ENCODE results near the gene SCMH1. TPM values are rescaled to one million over a fixed set of nuclear protein-coding genes. Genes with fewer than 3 reads are reported as not detected.
A peak's percentile ranks its signal among the peaks of the same experiment; 100 is the strongest.

SCMH1 gene
- 19.0 and 20.3 TPM in 2 replicates for total RNA-seq

GRCh38 chr1:41241749-41242341 is at the start of gene SCMH1:
SCMH1 (minus strand) TSS chr1:41242306; CDS start chr1:41186133, 56,173 bp downstream.
- DNase-seq (ENCODE audit: low spot score), result peak; percentile 42
- peaks cover 3% of the 10 kb centered on the region for H3K36me3 Mint-ChIP-seq (ENCODE audit: low read depth)
- intact Hi-C loops (cut with micrococcal nuclease), result loop anchor here (10.0 kb wide), 1 partner anchor 257 kb away; no protein-coding TSS in a partner anchor
- H3K27me3 Mint-ChIP-seq (ENCODE audit: low read depth), result peaks cover 7% of the 10 kb centered on the region
- no peaks in the 10 kb centered on the region for H3K9me3 Mint-ChIP-seq
- peak within 1 kb of the TSS; percentile 84 for H3K4me3 Mint-ChIP-seq (ENCODE audit: low read depth)
- H3K27ac Mint-ChIP-seq, result peak within 1 kb of the TSS; percentile 82
- H3K4me1 Mint-ChIP-seq (ENCODE audit: low read depth), result peaks cover 31% of the 10 kb centered on the region

GRCh38 chr1:41291195-41291594 is 49.1 kb upstream of the SCMH1 start:
- H3K4me3 Mint-ChIP-seq (ENCODE audit: low read depth), result no peak overlapping the region
- intact Hi-C loops (cut with micrococcal nuclease), result no loop called here
- peaks cover 24% of the 10 kb centered on the region for H3K27me3 Mint-ChIP-seq (ENCODE audit: low read depth)
- no peaks in the 10 kb centered on the region for H3K9me3 Mint-ChIP-seq
- no peak for DNase-seq (ENCODE audit: low spot score)
- no peaks in the 10 kb centered on the region for H3K36me3 Mint-ChIP-seq (ENCODE audit: low read depth)
- H3K27ac Mint-ChIP-seq, result no peak overlapping the region
- no peaks in the 10 kb centered on the region for H3K4me1 Mint-ChIP-seq (ENCODE audit: low read depth)

- Mint-ChIP-seq H3K27ac (no peak overlapping the region), H3K9me3 (no peaks in the 10 kb centered on the region), H3K4me1 (ENCODE audit: low read depth) (no peaks in the 10 kb centered on the region), H3K27me3 (ENCODE audit: low read depth) (peaks cover 25% of the 10 kb centered on the region), H3K4me3 (ENCODE audit: low read depth) (no peak overlapping the region), H3K36me3 (ENCODE audit: low read depth) (no peaks in the 10 kb centered on the region)
- no peak for DNase-seq (ENCODE audit: low spot score)
- intact Hi-C loops (cut with micrococcal nuclease), result no loop called here
Observed at GRCh38 chr1:41289196-41289595, 47.1 kb upstream of the SCMH1 start.

GRCh38 chr1:41286992-41287391 is 44.9 kb upstream of the SCMH1 start:
- H3K4me1 Mint-ChIP-seq (ENCODE audit: low read depth), result no peaks in the 10 kb centered on the region

GRCh38 chr1:41286486-41286885 is 44.4 kb upstream of the SCMH1 start:
- Mint-ChIP-seq H3K27me3 (ENCODE audit: low read depth) (peaks cover 22% of the 10 kb centered on the region), H3K9me3 (no peaks in the 10 kb centered on the region), H3K4me3 (ENCODE audit: low read depth) (no peak overlapping the region), H3K36me3 (ENCODE audit: low read depth) (no peaks in the 10 kb centered on the region), H3K4me1 (ENCODE audit: low read depth) (no peaks in the 10 kb centered on the region), H3K27ac (no peak overlapping the region)
- no peak for DNase-seq (ENCODE audit: low spot score)
- intact Hi-C loops (cut with micrococcal nuclease), result no loop called here

More at GRCh38 chr1:41286992-41287391, 44.9 kb upstream of the SCMH1 start:
- Mint-ChIP-seq H3K4me3 (ENCODE audit: low read depth) (no peak overlapping the region), H3K36me3 (ENCODE audit: low read depth) (no peaks in the 10 kb centered on the region), H3K27me3 (ENCODE audit: low read depth) (peaks cover 23% of the 10 kb centered on the region), H3K9me3 (no peaks in the 10 kb centered on the region), H3K27ac (no peak overlapping the region)
- DNase-seq (ENCODE audit: low spot score), result no peak
- intact Hi-C loops (cut with micrococcal nuclease), result no loop called here

- H3K9me3 Mint-ChIP-seq, result no peaks in the 10 kb centered on the region
- H3K4me3 Mint-ChIP-seq (ENCODE audit: low read depth), result no peak overlapping the region
- intact Hi-C loops (cut with micrococcal nuclease), result no loop called here
- no peaks in the 10 kb centered on the region for H3K36me3 Mint-ChIP-seq (ENCODE audit: low read depth)
- DNase-seq (ENCODE audit: low spot score), result no peak
- no peak overlapping the region for H3K27ac Mint-ChIP-seq
- no peaks in the 10 kb centered on the region for H3K4me1 Mint-ChIP-seq (ENCODE audit: low read depth)
- peaks cover 20% of the 10 kb centered on the region for H3K27me3 Mint-ChIP-seq (ENCODE audit: low read depth)
Observed at GRCh38 chr1:41285818-41286217, 43.7 kb upstream of the SCMH1 start.

- H3K9me3 Mint-ChIP-seq, result no peaks in the 10 kb centered on the region
- H3K4me1 Mint-ChIP-seq (ENCODE audit: low read depth), result no peaks in the 10 kb centered on the region
- no peak overlapping the region for H3K27ac Mint-ChIP-seq
- H3K27me3 Mint-ChIP-seq (ENCODE audit: low read depth), result peaks cover 13% of the 10 kb centered on the region
- H3K36me3 Mint-ChIP-seq (ENCODE audit: low read depth), result no peaks in the 10 kb centered on the region
- H3K4me3 Mint-ChIP-seq (ENCODE audit: low read depth), result no peak overlapping the region
- no peak for DNase-seq (ENCODE audit: low spot score)
- intact Hi-C loops (cut with micrococcal nuclease), result no loop called here
Observed at GRCh38 chr1:41284121-41284520, 42.0 kb upstream of the SCMH1 start.

GRCh38 chr1:41282679-41283317 is 40.7 kb upstream of the SCMH1 start:
- intact Hi-C loops (cut with micrococcal nuclease), result no loop called here
- Mint-ChIP-seq H3K4me1 (ENCODE audit: low read depth) (no peaks in the 10 kb centered on the region), H3K27me3 (ENCODE audit: low read depth) (peaks cover 12% of the 10 kb centered on the region), H3K27ac (no peak overlapping the region), H3K9me3 (no peaks in the 10 kb centered on the region), H3K36me3 (ENCODE audit: low read depth) (no peaks in the 10 kb centered on the region), H3K4me3 (ENCODE audit: low read depth) (no peak overlapping the region)
- no peak for DNase-seq (ENCODE audit: low spot score)

- Mint-ChIP-seq H3K27ac (no peak overlapping the region), H3K4me3 (ENCODE audit: low read depth) (no peak overlapping the region), H3K27me3 (ENCODE audit: low read depth) (peaks cover 11% of the 10 kb centered on the region), H3K4me1 (ENCODE audit: low read depth) (no peaks in the 10 kb centered on the region), H3K9me3 (no peaks in the 10 kb centered on the region), H3K36me3 (ENCODE audit: low read depth) (no peaks in the 10 kb centered on the region)
- intact Hi-C loops (cut with micrococcal nuclease), result no loop called here
- no peak for DNase-seq (ENCODE audit: low spot score)
Observed at GRCh38 chr1:41281334-41281733, 39.2 kb upstream of the SCMH1 start.

GRCh38 chr1:41280202-41281032 is 38.3 kb upstream of the SCMH1 start:
- H3K9me3 Mint-ChIP-seq, result no peaks in the 10 kb centered on the region
- H3K27me3 Mint-ChIP-seq (ENCODE audit: low read depth), result peaks cover 11% of the 10 kb centered on the region
- no peaks in the 10 kb centered on the region for H3K4me1 Mint-ChIP-seq (ENCODE audit: low read depth)
- no peaks in the 10 kb centered on the region for H3K36me3 Mint-ChIP-seq (ENCODE audit: low read depth)
- DNase-seq (ENCODE audit: low spot score), result no peak
- intact Hi-C loops (cut with micrococcal nuclease), result no loop called here
- H3K27ac Mint-ChIP-seq, result no peak overlapping the region
- H3K4me3 Mint-ChIP-seq (ENCODE audit: low read depth), result no peak overlapping the region

- H3K27ac Mint-ChIP-seq, result no peak overlapping the region
Observed at GRCh38 chr1:41278076-41278475, 36.0 kb upstream of the SCMH1 start.

GRCh38 chr1:41277371-41277975 is 35.4 kb upstream of the SCMH1 start:
- H3K9me3 Mint-ChIP-seq, result no peaks in the 10 kb centered on the region
- H3K36me3 Mint-ChIP-seq (ENCODE audit: low read depth), result no peaks in the 10 kb centered on the region
- no peaks in the 10 kb centered on the region for H3K4me1 Mint-ChIP-seq (ENCODE audit: low read depth)
- peaks cover 7% of the 10 kb centered on the region for H3K27me3 Mint-ChIP-seq (ENCODE audit: low read depth)
- H3K27ac Mint-ChIP-seq, result no peak overlapping the region
- intact Hi-C loops (cut with micrococcal nuclease), result no loop called here
- no peak for DNase-seq (ENCODE audit: low spot score)
- H3K4me3 Mint-ChIP-seq (ENCODE audit: low read depth), result no peak overlapping the region

More at GRCh38 chr1:41278076-41278475, 36.0 kb upstream of the SCMH1 start:
- H3K27me3 Mint-ChIP-seq (ENCODE audit: low read depth), result peaks cover 7% of the 10 kb centered on the region
- H3K4me1 Mint-ChIP-seq (ENCODE audit: low read depth), result no peaks in the 10 kb centered on the region
- no peak overlapping the region for H3K4me3 Mint-ChIP-seq (ENCODE audit: low read depth)
- no peaks in the 10 kb centered on the region for H3K9me3 Mint-ChIP-seq
- DNase-seq (ENCODE audit: low spot score), result no peak
- intact Hi-C loops (cut with micrococcal nuclease), result no loop called here
- no peaks in the 10 kb centered on the region for H3K36me3 Mint-ChIP-seq (ENCODE audit: low read depth)

Measured in activated T-helper 2 cell treated with anti-CD3 and anti-CD28 coated beads, Interferon-gamma antibody, Interleukin-2, Interleukin-4, amounts not matched to agents 10 μg/mL and 5 μg/mL and 100 μg/mL, durations not matched to agents 14 hours and 24 hours and 36 hours (primary cell).